GM23248 (cell line): Measurements from ENCODE around the gene GPX4. TPM values are rescaled to one million over a fixed set of nuclear protein-coding genes. Genes with fewer than 3 reads are reported as not detected.

Experiments
- DNase-seq: peaks from one replicate; pipeline ENCODE4 v3.0.0-alpha.2; 2015
- H2AFZ ChIP-seq: fragments of 200-600 bp; sonication (generic); 2 replicates; pipeline ENCODE4 v1.6.1; 2016; ENCODE audit warnings: antibody characterized with exemption
- H3F3A ChIP-seq: fragments of 200-600 bp; sonication (generic); 2 replicates; pipeline ENCODE4 v1.6.1; 2016; ENCODE audit warnings: mild to moderate bottlenecking, antibody characterized with exemption, mixed run types; ENCODE audit not compliant: insufficient read depth
- H3K27ac ChIP-seq: fragments of 200-600 bp; sonication (generic); 2 replicates; pipeline ENCODE4 v1.5.1; 2016; ENCODE audit warnings: mild to moderate bottlenecking
- H3K27me3 ChIP-seq: fragments of 200-600 bp; sonication (generic); replicated peaks from 2 replicates; pipeline ENCODE4 v1.6.1; 2016; ENCODE audit warnings: mild to moderate bottlenecking; ENCODE audit not compliant: insufficient read depth
- H3K36me3 ChIP-seq: fragments of 200-600 bp; sonication (generic); 2 replicates; pipeline ENCODE4 v1.6.1; 2016; ENCODE audit warnings: low read depth, mild to moderate bottlenecking
- H3K4me1 ChIP-seq: fragments of 200-600 bp; sonication (generic); 2 replicates; pipeline ENCODE4 v1.6.1; 2016; ENCODE audit warnings: mild to moderate bottlenecking; ENCODE audit not compliant: insufficient read depth
- H3K4me2 ChIP-seq: fragments of 200-600 bp; sonication (generic); one replicate; pipeline ENCODE4 v1.6.1; 2016; ENCODE audit warnings: mild to moderate bottlenecking; ENCODE audit not compliant: unreplicated experiment
- H3K4me3 ChIP-seq: fragments of 200-600 bp; sonication (generic); 2 replicates; pipeline ENCODE4 v1.5.1; 2016; ENCODE audit warnings: mild to moderate bottlenecking
- H3K79me2 ChIP-seq: fragments of 200-600 bp; sonication (generic); 2 replicates; pipeline ENCODE4 v1.6.1; 2016; ENCODE audit warnings: mild to moderate bottlenecking; ENCODE audit not compliant: insufficient read depth
- H3K9ac ChIP-seq: fragments of 200-600 bp; sonication (generic); 2 replicates; pipeline ENCODE4 v1.6.1; 2016; ENCODE audit warnings: mild to moderate bottlenecking
- H3K9me2 ChIP-seq: fragments of 200-600 bp; sonication (generic); 2 replicates; pipeline ENCODE4 v1.6.1; 2016; ENCODE audit warnings: mixed run types, mild to moderate bottlenecking, moderate library complexity; ENCODE audit not compliant: insufficient read depth
- H3K9me3 ChIP-seq: fragments of 200-600 bp; sonication (generic); one replicate; pipeline ENCODE4 v1.6.1; 2017; ENCODE audit warnings: low read depth
- H4K20me1 ChIP-seq: fragments of 200-600 bp; sonication (generic); 2 replicates; pipeline ENCODE4 v1.6.0; 2016; ENCODE audit not compliant: insufficient read depth
- EZH2 ChIP-seq: fragments of 200-600 bp; sonication (generic); IDR thresholded peaks from 2 replicates; pipeline ENCODE4 v1.6.1; 2018; ENCODE audit warnings: antibody characterized with exemption, mild to moderate bottlenecking; ENCODE audit not compliant: insufficient read depth, poor library complexity, severe bottlenecking
- EZH2phosphoT487 ChIP-seq: fragments of 200-600 bp; sonication (generic); IDR thresholded peaks from 2 replicates; pipeline ENCODE4 v1.6.1; 2018; ENCODE audit warnings: antibody characterized with exemption, moderate library complexity, mild to moderate bottlenecking, low read depth; ENCODE audit not compliant: insufficient read depth
- WGBS, 2 experiments: methylation state at CpG; one replicate each; pipeline ENCODE4 v1.1.6; 2015 to 2017; ENCODE audit warnings: low lambda C conversion rate in 2 of 2, low coverage in 1 of 2; ENCODE audit errors: missing lambda C conversion rate in 2 of 2; 5-methylcytosine and 5-hydroxymethylcytosine counted together
- in situ Hi-C: fragments of 300-500 bp; cut with MboI; formaldehyde crosslinking; loops from 2 replicates; pipeline ENCODE4 v1.15.0; 2020
- polyA plus RNA-seq: library from polyadenylated mRNA; unstranded; fragments of >200 nt; fragmentation: Nextera tagmentation; extraction: Ambion mirVana; gene quantifications from 2 replicates; pipeline ENCODE4 v1.2.1, GENCODE V29; 2016
- total RNA-seq: library from RNA; depleted of rRNA; stranded (reverse); fragments of >200 nt; shearing (Covaris generic); gene quantifications from 2 replicates; pipeline ENCODE4 v1.2.3, GENCODE V29; 2014

Gene GPX4
- total and polyA plus RNA-seq, 2 experiments from 2014 or later = 298 to 607 TPM

DNA sequence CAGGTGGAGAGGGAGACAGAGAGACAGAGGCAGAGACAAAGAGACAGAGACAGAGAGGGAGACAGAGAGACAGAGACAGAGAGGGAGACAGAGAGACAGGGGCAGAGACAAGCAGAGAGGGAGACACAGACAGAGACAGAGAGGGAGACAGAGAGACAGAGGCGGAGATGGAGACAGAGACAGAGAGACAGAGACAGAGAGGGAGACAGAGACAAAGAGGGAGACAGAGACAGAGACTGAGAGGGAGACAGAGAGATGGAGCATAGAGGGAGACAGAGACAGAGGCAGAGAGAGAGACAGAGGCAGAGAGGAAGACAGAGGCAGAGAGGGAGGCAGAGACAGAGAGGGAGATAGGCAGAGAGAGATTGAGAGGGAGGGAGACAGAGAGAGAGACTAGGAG, 40.9 kb downstream of the GPX4 start:
- in situ Hi-C loops = no loop called here
- Histone ChIP-seq H3K36me3 (peaks cover 6% of the 10 kb centered on the region; the same call in 1 of the 2 replicates), H3K79me2 (peaks cover 26% of the 10 kb centered on the region), H3K4me1 (no peaks in the 10 kb centered on the region), H3K9me2 (no peaks in the 10 kb centered on the region), H3K9me3 (no peaks in the 10 kb centered on the region), H3K4me3 (no peak overlapping the region), H3K4me2 (no peak overlapping the region), H3F3A (no peaks in the 10 kb centered on the region), H3K27me3 (no peaks in the 10 kb centered on the region), H4K20me1 (no peaks in the 10 kb centered on the region), H3K27ac (no peak overlapping the region), H3K9ac (no peak overlapping the region), H2AFZ (no peak overlapping the region)
- WGBS, 2 experiments = 71% methylated on average over 1 of the region's 1 CpG; no CpG with 5 or more reads in 1 of the 2 experiments
- no peak for DNase-seq
- no peak for TF ChIP-seq EZH2
- no peak for TF ChIP-seq EZH2phosphoT487

DNA sequence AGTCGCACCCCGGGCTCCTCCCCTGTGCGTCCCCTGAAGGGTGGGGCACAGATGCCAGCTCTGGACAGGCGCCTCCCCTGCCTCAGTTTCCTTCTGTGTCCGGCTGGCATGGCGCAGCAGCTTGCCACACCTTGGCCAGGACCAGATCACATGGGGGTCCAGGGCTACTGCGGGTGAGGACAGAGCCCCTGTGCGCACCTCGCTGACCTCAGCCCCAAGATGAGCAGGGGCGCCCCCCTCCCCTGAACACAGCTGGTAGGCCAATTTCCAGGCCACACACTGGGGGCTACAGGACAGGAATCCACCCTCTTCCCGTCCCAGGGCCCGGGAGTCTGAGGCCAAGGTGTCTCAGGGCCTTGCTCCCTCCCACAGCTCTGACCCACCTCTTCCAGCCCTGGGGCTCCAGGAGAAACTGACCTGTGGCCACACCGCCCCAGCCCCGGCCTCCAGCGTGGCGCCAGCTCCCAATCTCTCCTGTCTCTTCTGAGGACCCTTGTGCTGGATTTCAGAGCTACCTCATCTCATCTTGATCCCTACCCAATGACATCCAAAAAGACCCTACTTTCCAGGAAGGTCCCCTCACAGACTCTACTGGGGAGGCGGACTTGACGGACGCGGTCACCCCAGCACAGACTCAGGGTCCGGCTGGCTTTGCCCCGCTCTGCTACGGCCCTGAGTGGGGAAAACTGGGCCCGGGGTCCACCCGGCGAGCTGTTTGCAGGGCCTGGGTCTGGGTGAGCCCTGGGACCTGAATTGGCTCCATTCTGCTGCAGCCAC, 42.0 kb downstream of the GPX4 start:
- H3K4me3 ChIP-seq = no peak overlapping the region
- no peaks in the 10 kb centered on the region for H3K9me2 ChIP-seq
- H4K20me1 ChIP-seq = no peaks in the 10 kb centered on the region
- in situ Hi-C loops = no loop called here
- no peaks in the 10 kb centered on the region for H3K4me1 ChIP-seq
- peaks cover 34% of the 10 kb centered on the region for H3K79me2 ChIP-seq
- H3K36me3 ChIP-seq = peaks cover 6% of the 10 kb centered on the region; the same call in 1 of the 2 replicates
- H3K9ac ChIP-seq = no peak overlapping the region
- TF ChIP-seq EZH2phosphoT487 (no peak), EZH2 (no peak)
- no peaks in the 10 kb centered on the region for H3F3A ChIP-seq
- DNase-seq = no peak
- H3K9me3 ChIP-seq = no peaks in the 10 kb centered on the region
- no peak overlapping the region for H2AFZ ChIP-seq
- no peak overlapping the region for H3K27ac ChIP-seq
- no peaks in the 10 kb centered on the region for H3K27me3 ChIP-seq
- H3K4me2 ChIP-seq = no peak overlapping the region
- WGBS, 2 experiments = 96 to 99% methylated on average over 23 to 26 of the region's 26 CpGs

DNA sequence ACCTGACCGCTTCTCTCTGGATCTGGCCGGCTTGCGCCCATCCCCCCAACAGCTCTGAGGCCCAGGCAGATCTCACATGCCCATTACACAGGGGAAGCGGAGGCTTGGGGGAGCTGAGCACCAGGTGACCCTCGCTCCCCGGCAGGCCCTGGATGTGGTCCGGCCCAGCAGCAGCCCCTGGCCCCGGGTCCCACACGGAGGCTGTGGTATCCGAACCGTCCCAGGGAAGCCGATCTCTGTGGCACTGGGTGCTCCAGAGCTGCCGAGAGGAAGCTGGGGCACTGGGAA, 42.6 kb downstream of the GPX4 start:
- Histone ChIP-seq H3K4me2 (no peak overlapping the region), H3K36me3 (peaks cover 6% of the 10 kb centered on the region; the same call in 1 of the 2 replicates), H4K20me1 (no peaks in the 10 kb centered on the region), H3K9ac (no peak overlapping the region), H3K79me2 (peaks cover 39% of the 10 kb centered on the region), H3F3A (no peaks in the 10 kb centered on the region), H3K27ac (no peak overlapping the region), H2AFZ (no peak overlapping the region), H3K9me3 (no peaks in the 10 kb centered on the region), H3K27me3 (no peaks in the 10 kb centered on the region), H3K9me2 (no peaks in the 10 kb centered on the region), H3K4me3 (no peak overlapping the region), H3K4me1 (no peaks in the 10 kb centered on the region)
- no peak for TF ChIP-seq EZH2phosphoT487
- no peak for TF ChIP-seq EZH2
- no peak for DNase-seq
- in situ Hi-C loops = no loop called here
- 88 to 93% methylated on average over 13 of the region's 13 CpGs for WGBS, 2 experiments

DNA sequence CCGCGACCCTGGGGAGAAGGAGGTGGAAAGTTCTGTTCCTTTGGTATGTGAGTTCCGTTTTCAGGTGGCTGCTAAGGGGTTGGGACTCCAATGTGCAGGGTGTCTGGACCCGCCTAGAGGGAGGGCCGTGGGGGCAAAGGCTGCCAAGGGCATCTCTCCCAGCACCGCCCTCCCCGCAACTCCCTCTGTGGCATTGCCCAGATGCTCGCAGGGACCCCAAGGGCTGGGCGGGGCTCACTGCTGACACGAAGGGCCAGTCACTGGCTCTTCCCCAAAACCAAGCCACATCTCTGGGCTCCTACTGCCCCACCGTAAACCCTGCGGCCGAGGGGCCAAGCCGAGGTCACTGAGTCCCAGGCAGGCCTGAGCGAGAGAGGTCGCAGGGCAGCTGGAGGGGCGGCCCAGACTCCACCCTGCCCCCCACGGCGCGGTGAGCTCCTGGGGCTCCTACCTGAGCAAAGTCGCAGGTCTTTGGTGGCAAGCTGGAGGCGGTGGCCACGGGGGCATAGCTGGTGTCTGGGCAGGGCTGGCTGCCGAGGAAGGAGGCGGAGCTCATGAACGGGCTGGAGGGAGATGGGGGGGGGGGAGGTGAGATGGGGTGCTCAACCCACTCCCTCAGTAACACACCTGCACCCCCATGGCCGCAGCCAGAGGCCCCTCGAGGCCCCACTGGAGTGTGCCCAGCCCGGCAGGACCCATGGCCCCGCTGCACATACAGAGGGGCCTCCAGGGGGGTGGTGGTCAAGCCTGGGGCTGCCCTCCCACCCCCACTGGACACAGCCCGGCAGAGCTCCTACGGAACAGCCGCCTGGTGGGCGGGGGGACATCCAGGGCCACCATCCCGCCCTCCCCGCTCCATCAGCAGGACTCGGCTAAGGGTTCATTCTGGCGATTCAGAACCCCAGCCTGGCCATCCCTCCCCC, 43.3 kb downstream of the GPX4 start:
- in situ Hi-C loops = no loop called here
- Histone ChIP-seq H3K9me2 (no peaks in the 10 kb centered on the region), H3K4me2 (no peak overlapping the region), H3K4me1 (peaks cover 7% of the 10 kb centered on the region), H3K9ac (no peak overlapping the region), H3K4me3 (no peak overlapping the region), H3K79me2 (peaks cover 45% of the 10 kb centered on the region), H3F3A (no peaks in the 10 kb centered on the region), H3K27me3 (no peaks in the 10 kb centered on the region), H2AFZ (no peak overlapping the region), H3K36me3 (peaks cover 6% of the 10 kb centered on the region; the same call in 1 of the 2 replicates), H3K27ac (no peak overlapping the region), H3K9me3 (no peaks in the 10 kb centered on the region), H4K20me1 (no peaks in the 10 kb centered on the region)
- TF ChIP-seq EZH2 (no peak), EZH2phosphoT487 (no peak)
- DNase-seq = no peak
- WGBS, 2 experiments = 75 to 82% methylated on average over 24 to 33 of the region's 38 CpGs
